Effector memory CD8-positive, alpha-beta T cell (primary cell): ENCODE measurements around the gene PRX.

Experiments
- ATAC-seq: fragments of 150-1000 bp; cut with Tn5 transposase; replicated peaks from 2 replicates; pipeline ENCODE4 v1.10.0; 2021; ENCODE audit warnings: mild to moderate bottlenecking, moderate library complexity
- DNase-seq, 3 experiments: peaks; one replicate each; pipeline ENCODE4 v3.0.0; 2021
- H3K27ac Mint-ChIP-seq, 2 donors: one replicate each; pipeline ENCODE4 v1.8.0; 2022; ENCODE audit warnings: mild to moderate bottlenecking in 2 of 2, mixed read lengths in 2 of 2, moderate library complexity in 2 of 2
- H3K27me3 Mint-ChIP-seq, 2 donors: one replicate each; pipeline ENCODE4 v1.8.0; 2022; ENCODE audit warnings: mixed read lengths in 2 of 2
- H3K36me3 Mint-ChIP-seq: one replicate; pipeline ENCODE4 v1.8.0; 2022; ENCODE audit warnings: mild to moderate bottlenecking, moderate library complexity, mixed read lengths; ENCODE audit not compliant: insufficient read depth
- H3K4me1 Mint-ChIP-seq, 2 donors: one replicate each; pipeline ENCODE4 v1.8.0; 2022; ENCODE audit warnings: low read depth in 2 of 2, mixed read lengths in 2 of 2
- H3K4me3 Mint-ChIP-seq, 2 donors: one replicate each; pipeline ENCODE4 v1.8.0; 2022; ENCODE audit warnings: mild to moderate bottlenecking in 2 of 2, mixed read lengths in 2 of 2, moderate library complexity in 2 of 2
- H3K9me3 Mint-ChIP-seq, 2 donors: one replicate each; pipeline ENCODE4 v1.8.0; 2022; ENCODE audit warnings: mixed read lengths in 2 of 2

Gene PRX

GRCh38 chr19:40425450-40426287 lies 12.5 kb upstream of the PRX start, which contains the start of gene SERTAD1:
TSS of gene SERTAD1 (minus strand) at chr19:40425992. CDS start at chr19:40423546, 2,446 bp downstream.
- H3K27ac Mint-ChIP-seq: peak within 1 kb of the TSS; percentile 95 to 97
- peaks cover 46% of the 10 kb centered on the region for H3K36me3 Mint-ChIP-seq
- H3K27me3 Mint-ChIP-seq: no peaks in the 10 kb centered on the region
- peak; percentile 86 for ATAC-seq
- peaks cover 11 to 13% of the 10 kb centered on the region in 2 donors for H3K4me1 Mint-ChIP-seq
- peak within 1 kb of the TSS; percentile 98 to 99 for H3K4me3 Mint-ChIP-seq
- no peaks in the 10 kb centered on the region for H3K9me3 Mint-ChIP-seq
- peak; percentile 100 for DNase-seq

- Mint-ChIP-seq H3K36me3 (peaks cover 51% of the 10 kb centered on the region), H3K9me3 (no peaks in the 10 kb centered on the region), H3K4me3 (peak overlapping the region; percentile 98 to 99), H3K27me3 (no peaks in the 10 kb centered on the region), H3K27ac (peak overlapping the region; percentile 95 to 97), H3K4me1 (peaks cover 12 to 14% of the 10 kb centered on the region in 2 donors)
- ATAC-seq (no peak), DNase-seq (no peak)
These were observed 11.7 kb upstream of the PRX start for GRCh38 chr19:40424637-40425449.

DNA sequence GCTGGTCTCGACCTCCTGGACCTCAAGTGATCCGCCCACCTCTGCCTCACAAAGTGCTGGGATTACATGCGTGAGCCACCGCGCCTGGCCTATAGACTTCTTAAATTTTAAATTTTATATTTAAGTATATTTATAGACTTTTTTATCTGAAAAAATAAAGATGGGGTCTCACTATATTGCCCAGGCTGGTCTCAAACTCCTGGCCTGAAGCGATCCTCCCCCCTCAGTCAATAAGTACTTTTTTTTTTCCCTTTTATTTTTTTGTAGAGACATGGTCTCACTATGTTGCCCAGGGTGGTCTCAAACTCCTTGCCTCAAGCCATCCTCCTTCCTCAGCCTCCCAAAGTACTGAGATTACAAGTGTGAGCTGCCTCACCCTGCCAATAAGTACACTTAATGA lies 10.8 kb upstream of the PRX start:
- Mint-ChIP-seq H3K9me3 (no peaks in the 10 kb centered on the region), H3K27me3 (no peaks in the 10 kb centered on the region), H3K36me3 (peaks cover 53% of the 10 kb centered on the region), H3K27ac (peak overlapping the region in 1 of 2 donors; percentile 95), H3K4me3 (peak overlapping the region; percentile 98 to 99), H3K4me1 (peaks cover 14 to 15% of the 10 kb centered on the region in 2 donors)
- DNase-seq: no peak
- no peak for ATAC-seq

GRCh38 chr19:40422748-40423566 lies 9.8 kb upstream of the PRX start:
- H3K36me3 Mint-ChIP-seq: peaks cover 53% of the 10 kb centered on the region
- peaks cover 15 to 16% of the 10 kb centered on the region in 2 donors for H3K4me1 Mint-ChIP-seq
- no peak for ATAC-seq
- peak overlapping the region; percentile 82 to 85 for H3K4me3 Mint-ChIP-seq
- H3K27me3 Mint-ChIP-seq: no peaks in the 10 kb centered on the region
- no peak for DNase-seq
- no peaks in the 10 kb centered on the region for H3K9me3 Mint-ChIP-seq
- H3K27ac Mint-ChIP-seq: peak overlapping the region in 1 of 2 donors; percentile 95

DNA sequence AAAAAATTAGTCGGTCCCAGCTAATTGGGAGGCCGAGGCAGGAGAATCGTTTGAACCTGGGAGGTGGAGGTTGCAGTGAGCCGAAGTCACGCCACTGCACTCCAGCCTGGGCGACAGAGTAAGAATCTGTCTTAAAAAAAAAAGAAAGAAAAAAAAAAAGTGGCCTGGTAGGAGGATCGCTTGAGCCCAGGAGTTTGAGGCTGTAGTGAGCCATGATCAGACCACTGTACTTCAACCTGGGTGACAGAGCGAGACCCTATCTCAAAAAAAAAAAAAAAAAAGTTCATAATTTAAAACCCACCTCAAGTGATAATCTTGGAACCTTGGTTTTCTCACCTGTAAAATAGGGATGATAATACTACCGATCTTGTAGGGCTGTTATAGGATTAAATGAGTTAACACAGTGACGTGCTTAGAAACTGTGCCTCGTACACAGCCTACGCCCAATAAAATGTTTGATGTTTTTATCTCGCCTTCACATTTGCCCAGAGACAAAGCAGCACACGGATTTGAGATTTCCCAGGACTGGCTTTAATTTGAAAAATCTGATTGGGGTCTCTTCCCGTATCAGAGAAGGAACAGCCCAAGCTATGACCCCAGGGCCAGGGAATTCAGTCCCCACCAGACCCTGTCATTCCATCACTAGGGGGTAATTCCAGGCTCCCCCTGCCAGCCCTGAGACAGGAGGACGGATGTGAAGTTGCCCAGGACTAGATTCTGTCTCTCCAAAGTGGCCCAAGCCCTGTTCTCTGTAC lies 9.0 kb upstream of the PRX start:
- H3K27ac Mint-ChIP-seq: peak overlapping the region; percentile 87 to 95
- no peaks in the 10 kb centered on the region for H3K9me3 Mint-ChIP-seq
- ATAC-seq (no peak), DNase-seq (no peak)
- no peaks in the 10 kb centered on the region for H3K27me3 Mint-ChIP-seq
- peaks cover 19 to 20% of the 10 kb centered on the region in 2 donors for H3K4me1 Mint-ChIP-seq
- peak overlapping the region; percentile 82 to 85 for H3K4me3 Mint-ChIP-seq
- peaks cover 53% of the 10 kb centered on the region for H3K36me3 Mint-ChIP-seq

DNA sequence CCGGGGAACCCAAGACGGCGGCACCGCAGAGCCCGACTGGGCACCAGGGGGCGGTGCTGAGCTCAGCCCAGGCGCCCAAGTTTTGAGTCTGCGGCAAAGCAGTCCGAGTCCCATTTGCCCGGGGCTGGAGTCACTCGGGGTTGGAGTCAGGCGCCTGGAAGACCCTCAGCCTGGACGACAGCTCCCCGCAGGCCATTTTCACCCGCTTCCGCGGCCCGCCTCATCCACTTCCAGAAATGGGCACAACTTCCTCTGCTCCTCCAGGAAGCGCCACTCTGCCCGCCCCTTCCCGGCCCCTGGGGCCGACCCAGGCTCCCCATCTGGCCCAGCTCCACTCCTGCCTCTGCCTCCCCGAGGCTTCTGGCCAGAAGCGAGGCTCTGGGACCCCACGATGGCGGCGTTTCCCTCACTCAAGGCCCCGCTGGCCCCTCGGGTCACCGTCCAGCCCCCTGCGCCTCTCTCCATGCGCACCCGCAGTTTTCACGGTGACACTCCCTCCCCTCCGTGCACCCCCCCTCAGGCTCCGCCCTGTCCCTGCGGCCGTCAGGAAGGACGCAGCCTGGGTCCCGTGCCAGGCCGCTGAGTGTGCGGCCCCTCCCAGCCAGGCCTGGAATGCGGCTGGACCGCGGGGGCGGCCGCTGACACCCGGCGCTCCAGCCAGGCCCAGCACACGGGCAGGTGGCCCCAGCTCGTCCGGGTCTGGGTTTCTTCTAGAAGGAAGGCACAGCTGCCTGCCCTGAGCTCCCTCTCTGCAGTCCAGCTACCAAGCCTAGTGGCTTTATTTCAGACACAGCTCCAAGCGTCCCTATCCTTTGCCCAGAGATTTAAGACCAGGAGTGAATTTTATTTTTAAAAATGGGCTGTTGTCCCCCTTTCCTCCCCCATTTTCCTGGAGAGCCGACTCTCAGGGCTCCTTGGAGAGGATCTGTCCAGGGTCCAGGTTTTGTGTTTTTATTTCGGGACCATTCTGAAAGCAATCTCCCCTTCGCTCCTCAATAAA lies 7.9 kb upstream of the PRX start:
- DNase-seq: peak; percentile 63 to 74 (median 67)
- peak overlapping the region; percentile 87 to 95 for H3K27ac Mint-ChIP-seq
- peaks cover 50% of the 10 kb centered on the region for H3K36me3 Mint-ChIP-seq
- peaks cover 22 to 24% of the 10 kb centered on the region in 2 donors for H3K4me1 Mint-ChIP-seq
- H3K9me3 Mint-ChIP-seq: no peaks in the 10 kb centered on the region
- H3K4me3 Mint-ChIP-seq: peak overlapping the region; percentile 82 to 85
- no peaks in the 10 kb centered on the region for H3K27me3 Mint-ChIP-seq
- peak; percentile 46 for ATAC-seq

- ATAC-seq (no peak), DNase-seq (no peak)
- Mint-ChIP-seq H3K27me3 (no peaks in the 10 kb centered on the region), H3K27ac (peak overlapping the region; percentile 87 to 95), H3K36me3 (peaks cover 43% of the 10 kb centered on the region), H3K9me3 (no peaks in the 10 kb centered on the region), H3K4me3 (peak overlapping the region; percentile 82 to 85), H3K4me1 (peaks cover 22 to 24% of the 10 kb centered on the region in 2 donors)
These were observed 7.2 kb upstream of the PRX start for GRCh38 chr19:40420451-40420765.

DNA sequence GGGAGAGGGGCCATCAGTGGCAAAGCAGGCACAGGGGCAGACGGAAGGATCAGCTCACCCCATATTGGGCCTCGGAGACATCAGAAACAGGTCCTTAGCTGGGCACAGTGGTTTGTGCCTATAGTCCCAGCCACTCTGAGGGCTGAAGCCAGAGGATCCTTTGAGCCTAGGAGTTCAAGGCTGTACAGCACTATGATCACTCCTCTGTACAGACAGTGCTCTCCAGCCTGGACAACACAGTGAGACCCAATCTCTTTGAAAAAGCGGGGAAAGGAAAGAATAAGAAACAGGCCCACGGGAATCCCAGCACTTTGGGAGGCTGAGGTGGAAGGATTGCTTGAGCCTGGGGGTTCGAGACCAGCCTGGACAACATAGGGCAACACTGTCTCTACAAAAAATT lies 6.6 kb upstream of the PRX start:
- H3K4me1 Mint-ChIP-seq: peaks cover 21 to 22% of the 10 kb centered on the region in 2 donors
- no peaks in the 10 kb centered on the region for H3K27me3 Mint-ChIP-seq
- no peaks in the 10 kb centered on the region for H3K9me3 Mint-ChIP-seq
- no peak overlapping the region for H3K27ac Mint-ChIP-seq
- peak overlapping the region; percentile 39 to 61 for H3K4me3 Mint-ChIP-seq
- ATAC-seq (no peak), DNase-seq (no peak)
- H3K36me3 Mint-ChIP-seq: peaks cover 39% of the 10 kb centered on the region

DNA sequence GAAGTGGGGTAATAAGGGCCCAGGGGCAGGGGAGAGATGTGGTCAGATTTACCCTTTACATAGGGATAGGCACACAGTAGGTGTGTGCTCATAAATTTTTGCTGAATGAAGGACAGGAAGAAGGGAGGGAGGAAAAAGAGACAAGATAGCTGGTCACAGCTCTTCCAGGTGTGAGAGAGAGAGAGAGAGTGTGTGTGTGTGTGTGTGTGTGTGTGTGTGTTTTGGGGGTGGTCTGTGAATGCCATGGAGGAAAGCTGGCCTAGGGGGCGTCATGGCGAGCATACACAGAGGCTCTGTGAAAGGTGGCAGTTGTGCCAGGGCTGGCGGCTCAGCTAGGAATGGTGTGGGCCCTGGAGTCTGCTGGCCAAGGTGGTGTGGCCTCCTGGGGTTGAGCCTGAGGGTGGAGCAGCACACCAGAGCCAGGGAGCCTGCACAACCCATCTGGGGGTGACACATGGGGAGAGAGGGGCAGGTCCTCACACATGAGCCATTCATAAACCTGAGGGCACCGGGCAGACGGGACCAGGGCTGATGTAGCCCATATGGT lies 6.0 kb upstream of the PRX start:
- H3K4me3 Mint-ChIP-seq: peak overlapping the region in 1 of 2 donors; percentile 61

DNA sequence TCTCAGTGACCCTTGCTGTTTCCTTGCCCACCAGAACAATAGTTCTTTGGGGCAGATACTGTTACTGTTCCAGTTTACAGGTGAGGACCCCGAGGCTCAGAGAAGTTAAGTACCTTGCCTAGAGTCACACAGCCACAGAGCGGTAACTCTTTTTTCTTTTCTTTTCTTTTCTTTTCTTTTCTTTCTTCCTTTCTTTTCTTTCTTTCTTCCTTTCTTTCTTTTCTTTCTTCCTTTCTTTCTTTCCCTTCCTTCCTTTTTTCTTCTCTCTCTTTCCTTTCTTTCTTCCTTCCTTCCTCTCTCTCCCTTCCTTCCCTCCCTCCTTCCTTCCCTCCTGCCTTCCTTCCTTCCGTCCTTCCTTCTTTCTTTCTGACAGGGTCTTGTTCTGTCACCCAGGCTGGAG lies 4.9 kb upstream of the PRX start:
- Mint-ChIP-seq H3K27me3 (no peaks in the 10 kb centered on the region), H3K4me3 (no peak overlapping the region), H3K4me1 (peaks cover 14 to 17% of the 10 kb centered on the region in 2 donors), H3K27ac (peak overlapping the region in 1 of 2 donors; percentile 86), H3K9me3 (no peaks in the 10 kb centered on the region), H3K36me3 (peaks cover 31% of the 10 kb centered on the region)
- ATAC-seq (no peak), DNase-seq (no peak)

More for the DNA sequence above, 6.0 kb upstream of the PRX start:
- Mint-ChIP-seq H3K27me3 (no peaks in the 10 kb centered on the region), H3K36me3 (peaks cover 33% of the 10 kb centered on the region), H3K9me3 (no peaks in the 10 kb centered on the region), H3K27ac (no peak overlapping the region), H3K4me1 (peaks cover 15 to 17% of the 10 kb centered on the region in 2 donors)
- no peak for ATAC-seq
- DNase-seq: no peak

- Mint-ChIP-seq H3K27me3 (no peaks in the 10 kb centered on the region), H3K27ac (peak overlapping the region; percentile 31 to 86), H3K4me1 (peaks cover 14 to 17% of the 10 kb centered on the region in 2 donors), H3K4me3 (no peak overlapping the region), H3K9me3 (no peaks in the 10 kb centered on the region), H3K36me3 (peaks cover 26% of the 10 kb centered on the region)
- DNase-seq (no peak), ATAC-seq (no peak)
These were observed 4.4 kb upstream of the PRX start for GRCh38 chr19:40417643-40417981.
